ENCODE measurements around the gene VWA5A. TPM values are rescaled to one million over a fixed set of nuclear protein-coding genes. Genes with fewer than 3 reads are reported as not detected.
A peak's percentile ranks its signal among the peaks of the same experiment; 100 is the strongest.

The VWA5A gene
- total RNA-seq, 2 donors from 2014 or later = 32.8 to 44.4 TPM

DNA sequence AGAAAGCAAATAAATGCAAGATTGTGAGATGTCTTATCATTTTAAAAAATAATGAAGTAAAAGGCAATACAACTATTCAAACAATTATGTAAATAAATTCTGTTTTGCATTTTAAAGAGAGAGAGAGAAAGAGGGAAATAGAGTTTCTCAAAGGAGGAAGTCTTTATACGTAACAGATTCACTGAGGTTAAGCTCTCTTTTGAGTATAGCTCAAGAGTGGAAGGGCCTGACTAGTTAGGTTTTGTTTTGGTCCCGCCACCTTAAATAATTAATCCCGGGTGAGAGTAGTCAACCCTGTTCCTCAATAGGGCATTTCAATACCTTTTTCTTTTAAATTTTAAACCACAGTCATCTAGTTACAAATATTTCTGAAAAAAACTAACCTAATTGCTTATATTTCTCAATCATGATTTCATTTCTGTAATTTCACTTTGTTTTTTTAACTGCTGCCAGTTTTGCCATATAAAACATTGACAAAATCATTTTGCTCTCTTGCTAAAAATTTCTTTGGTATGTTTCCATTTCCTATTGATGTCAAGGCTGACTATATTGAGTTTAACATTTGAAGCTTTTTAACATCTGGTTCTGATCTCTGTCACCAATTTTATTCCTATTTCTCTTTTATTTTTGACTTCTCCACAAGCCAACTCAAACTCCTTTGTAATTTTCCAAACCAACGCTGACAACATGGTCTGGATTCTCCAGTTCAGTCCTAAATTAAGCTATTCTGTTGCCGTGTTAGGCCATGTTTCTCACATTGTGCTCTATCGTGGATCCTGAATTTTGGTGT is 78.2 kb downstream of the VWA5A start:
- H3K27ac ChIP-seq = peak overlapping the region; percentile 31 to 77
- TF ChIP-seq, protein P1, sequence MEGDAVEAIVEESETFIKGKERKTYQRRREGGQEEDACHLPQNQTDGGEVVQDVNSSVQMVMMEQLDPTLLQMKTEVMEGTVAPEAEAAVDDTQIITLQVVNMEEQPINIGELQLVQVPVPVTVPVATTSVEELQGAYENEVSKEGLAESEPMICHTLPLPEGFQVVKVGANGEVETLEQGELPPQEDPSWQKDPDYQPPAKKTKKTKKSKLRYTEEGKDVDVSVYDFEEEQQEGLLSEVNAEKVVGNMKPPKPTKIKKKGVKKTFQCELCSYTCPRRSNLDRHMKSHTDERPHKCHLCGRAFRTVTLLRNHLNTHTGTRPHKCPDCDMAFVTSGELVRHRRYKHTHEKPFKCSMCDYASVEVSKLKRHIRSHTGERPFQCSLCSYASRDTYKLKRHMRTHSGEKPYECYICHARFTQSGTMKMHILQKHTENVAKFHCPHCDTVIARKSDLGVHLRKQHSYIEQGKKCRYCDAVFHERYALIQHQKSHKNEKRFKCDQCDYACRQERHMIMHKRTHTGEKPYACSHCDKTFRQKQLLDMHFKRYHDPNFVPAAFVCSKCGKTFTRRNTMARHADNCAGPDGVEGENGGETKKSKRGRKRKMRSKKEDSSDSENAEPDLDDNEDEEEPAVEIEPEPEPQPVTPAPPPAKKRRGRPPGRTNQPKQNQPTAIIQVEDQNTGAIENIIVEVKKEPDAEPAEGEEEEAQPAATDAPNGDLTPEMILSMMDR (IDR thresholded peaks at IDR 0.05) = no peak
- DNase-seq (ENCODE audit: low spot score) (no peak), ATAC-seq (ENCODE audit: insufficient number of reproducible peaks, low FRiP score, low read depth) (no peak)
- H3K27me3 ChIP-seq (replicated peaks; ENCODE audit: insufficient read depth) = no peaks in the 10 kb centered on the region
- no peaks in the 10 kb centered on the region for H3K9me3 ChIP-seq
- H3K4me1 ChIP-seq (ENCODE audit: control insufficient read depth in 1 of 2, low read depth in 2 of 2) = peaks cover 0 to 23% of the 10 kb centered on the region in 2 donors
- peak overlapping the region; percentile 2 for H3K4me3 ChIP-seq
- no peaks in the 10 kb centered on the region for H3K36me3 ChIP-seq

DNA sequence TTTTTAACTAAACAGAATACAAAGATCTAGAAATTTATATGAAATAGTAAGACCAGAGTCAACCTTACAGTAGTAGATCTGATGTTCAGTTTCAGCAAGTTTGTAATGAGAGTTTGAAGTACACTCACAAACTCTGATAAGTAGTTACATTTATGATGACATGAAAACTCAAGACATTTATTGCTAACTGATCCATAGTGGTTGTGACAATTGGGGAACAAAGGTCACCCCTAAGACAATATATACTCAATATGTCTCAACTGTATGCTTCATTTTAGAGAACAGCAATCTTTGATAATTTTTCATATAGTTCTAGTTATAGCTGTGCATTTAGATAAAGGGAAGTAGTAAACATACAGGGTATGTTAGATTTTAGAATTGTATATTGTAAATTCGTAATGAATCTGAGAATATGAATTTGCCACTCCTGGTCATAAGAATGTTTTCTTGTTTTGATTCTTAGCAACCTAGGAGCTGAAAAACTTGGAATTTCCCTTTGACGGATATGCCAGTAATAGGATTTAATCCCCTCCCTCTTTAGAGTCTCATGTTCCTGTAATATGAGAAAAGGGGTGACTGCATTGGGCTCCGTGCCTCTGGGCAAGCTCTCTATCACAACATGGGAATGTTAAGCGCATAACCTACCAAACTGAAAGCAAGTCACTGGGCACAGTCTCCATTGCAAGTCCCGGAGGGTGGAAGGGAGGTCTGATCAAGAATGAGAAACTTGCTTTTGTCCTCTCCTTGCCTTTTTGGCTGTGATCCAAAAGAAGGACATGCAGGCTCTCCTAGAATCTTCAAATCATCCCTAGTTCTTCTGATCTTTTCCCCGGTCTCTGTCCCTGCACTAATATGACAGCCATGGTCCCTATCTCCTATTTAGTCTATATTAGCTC is 79.3 kb downstream of the VWA5A start:
- Histone ChIP-seq H3K36me3 (no peaks in the 10 kb centered on the region), H3K4me3 (peak overlapping the region; percentile 55), H3K27ac (peak overlapping the region; percentile 42 to 77), H3K4me1 (ENCODE audit: control insufficient read depth in 1 of 2, low read depth in 2 of 2) (peaks cover 0 to 23% of the 10 kb centered on the region in 2 donors), H3K27me3 (replicated peaks; ENCODE audit: insufficient read depth) (no peaks in the 10 kb centered on the region), H3K9me3 (no peaks in the 10 kb centered on the region)
- TF ChIP-seq, protein P1 (IDR thresholded peaks at IDR 0.05) = no peak
- ATAC-seq (ENCODE audit: insufficient number of reproducible peaks, low FRiP score, low read depth) (peak; percentile 68), DNase-seq (ENCODE audit: low spot score) (no peak)

DNA sequence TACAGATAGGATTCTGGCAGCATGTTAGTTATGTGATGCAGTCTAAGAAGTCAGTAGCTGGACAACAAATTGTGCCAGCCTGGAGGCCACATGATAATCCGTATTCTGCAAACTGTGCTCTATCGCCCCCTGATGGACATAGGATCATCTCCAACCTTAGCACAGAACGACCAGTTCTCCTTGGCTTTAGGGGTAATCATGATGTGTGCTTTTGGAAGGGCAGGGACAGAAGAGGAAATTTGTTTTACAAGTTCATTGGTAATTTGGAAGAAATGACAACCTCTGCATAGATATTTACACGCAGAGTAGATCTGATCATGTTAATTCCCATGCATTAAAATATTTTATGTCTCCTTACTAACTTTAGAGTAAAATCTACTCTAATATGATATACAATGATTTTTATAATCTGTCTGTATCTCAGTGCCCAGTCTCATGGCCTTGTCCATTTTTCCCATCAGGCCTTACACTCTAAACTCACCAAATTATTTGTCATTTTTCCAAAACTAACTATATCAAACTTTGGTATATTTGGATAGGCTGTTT is 80.0 kb downstream of the VWA5A start:
- DNase-seq (ENCODE audit: low spot score) = peak; percentile 27
- TF ChIP-seq, protein P1 (IDR thresholded peaks at IDR 0.05) = peak; percentile 57
- peak overlapping the region; percentile 42 to 77 for H3K27ac ChIP-seq

More for the DNA sequence above, 80.0 kb downstream of the VWA5A start:
- Histone ChIP-seq H3K4me1 (ENCODE audit: control insufficient read depth in 1 of 2, low read depth in 2 of 2) (peaks cover 0 to 23% of the 10 kb centered on the region in 2 donors), H3K36me3 (no peaks in the 10 kb centered on the region), H3K4me3 (peak overlapping the region; percentile 55), H3K27me3 (replicated peaks; ENCODE audit: insufficient read depth) (no peaks in the 10 kb centered on the region), H3K9me3 (no peaks in the 10 kb centered on the region)
- ATAC-seq (ENCODE audit: insufficient number of reproducible peaks, low FRiP score, low read depth) = peak; percentile 90

Other genes starting within 250 kb of the VWA5A start
- gene TMEM225, start 229.8 kb upstream of the VWA5A start, total RNA-seq = not detected
- gene OR8D4, start 213.3 kb upstream of the VWA5A start, total RNA-seq = not detected
- gene OR4D5, start 175.8 kb upstream of the VWA5A start, total RNA-seq = not detected
- not detected for gene OR6T1, start 171.6 kb upstream of the VWA5A start, total RNA-seq
- not detected for gene OR10S1, start 137.7 kb upstream of the VWA5A start, total RNA-seq
- not detected for gene OR10G6, start 120.3 kb upstream of the VWA5A start, total RNA-seq
- gene OR10G4, start 102.5 kb upstream of the VWA5A start, total RNA-seq = not detected
- gene OR10G9, start 92.4 kb upstream of the VWA5A start, total RNA-seq = not detected
- not detected for gene OR10G8, start 88.7 kb upstream of the VWA5A start, total RNA-seq
- not detected for gene OR10G7, start 74.1 kb upstream of the VWA5A start, total RNA-seq
- gene OR10D3, start 67.9 kb downstream of the VWA5A start, total RNA-seq = not detected
- not detected for gene OR8G1, start 125.6 kb downstream of the VWA5A start, total RNA-seq
- gene OR8G5, start 140.9 kb downstream of the VWA5A start, total RNA-seq = not detected
- not detected for gene OR8D1, start 198.5 kb downstream of the VWA5A start, total RNA-seq
- not detected for gene OR8D2, start 204.7 kb downstream of the VWA5A start, total RNA-seq